Stimulated activated CD4-positive, alpha-beta T cell treated with anti-CD3 and anti-CD28 coated beads, Interleukin-2, amount 100 ng/mL, for 48 hours (primary cell): ENCODE results near the gene ERP27.

ENCODE experiments used
- DNase-seq, 2 donors: peaks; one replicate each; pipeline ENCODE4 v3.0.0-alpha.2; 2020

Gene ERP27

DNA sequence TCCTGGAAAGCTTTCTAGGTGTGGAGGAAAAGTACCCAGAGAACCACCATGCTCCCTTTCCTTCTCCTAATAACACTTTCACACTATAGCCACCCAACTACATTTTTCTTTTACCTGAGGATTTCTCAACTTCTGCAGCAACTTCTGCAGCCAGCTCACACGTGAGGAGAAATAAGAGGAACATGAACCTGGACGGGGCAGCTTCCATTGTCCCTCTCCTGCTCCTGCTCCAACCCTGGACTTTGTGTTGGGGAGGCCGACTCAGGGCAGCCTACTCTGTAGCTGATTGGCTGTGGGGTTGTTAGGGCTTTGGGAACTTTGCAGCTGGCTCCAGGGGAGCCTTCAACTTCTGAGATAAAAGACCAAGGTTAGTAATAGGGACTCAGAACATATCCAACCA, at the start of gene ERP27:
ERP27 (minus strand) TSS at position 237 of the 400 bp plus-strand sequence; CDS start at position 208, 29 bp downstream.
- DNase-seq: no peak

DNA sequence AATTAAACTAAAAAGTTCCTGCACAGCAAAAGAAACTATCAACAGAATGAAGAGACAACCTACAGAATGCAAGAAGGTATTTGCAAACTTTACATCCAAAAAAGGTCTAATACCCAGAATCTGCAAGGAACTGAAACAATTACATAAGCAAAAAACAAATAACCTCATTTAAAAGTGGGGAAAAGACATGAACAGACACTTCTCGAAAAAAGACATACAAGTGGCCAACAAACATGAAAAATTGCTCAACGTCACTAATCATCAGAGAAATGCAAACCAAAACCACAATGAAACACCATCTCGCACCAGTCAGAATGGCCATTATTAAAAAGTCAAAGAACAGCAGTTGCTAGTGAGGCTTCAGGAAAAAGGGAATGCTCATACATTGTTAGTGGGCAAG, 49.7 kb upstream of the ERP27 start:
- no peak for DNase-seq

DNA sequence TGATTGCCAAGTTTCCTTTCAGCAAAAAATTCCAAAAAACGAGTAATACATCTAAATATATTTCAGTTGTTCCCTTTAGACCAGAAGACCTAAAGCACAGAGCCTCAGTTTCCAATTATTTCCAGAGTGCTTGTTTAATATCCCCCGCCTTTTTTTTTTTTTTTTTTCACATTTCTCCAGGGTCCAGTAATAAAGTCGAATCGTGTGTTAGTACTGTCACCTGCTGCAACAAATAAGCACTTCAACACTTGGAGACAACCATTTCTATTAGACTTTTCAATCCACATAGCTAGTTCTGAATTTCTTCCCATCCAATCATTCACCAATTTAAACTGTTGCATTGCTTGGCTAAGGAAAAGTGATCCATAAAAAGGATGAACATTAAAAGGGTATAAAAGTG, 48.1 kb upstream of the ERP27 start:
- no peak for DNase-seq

DNA sequence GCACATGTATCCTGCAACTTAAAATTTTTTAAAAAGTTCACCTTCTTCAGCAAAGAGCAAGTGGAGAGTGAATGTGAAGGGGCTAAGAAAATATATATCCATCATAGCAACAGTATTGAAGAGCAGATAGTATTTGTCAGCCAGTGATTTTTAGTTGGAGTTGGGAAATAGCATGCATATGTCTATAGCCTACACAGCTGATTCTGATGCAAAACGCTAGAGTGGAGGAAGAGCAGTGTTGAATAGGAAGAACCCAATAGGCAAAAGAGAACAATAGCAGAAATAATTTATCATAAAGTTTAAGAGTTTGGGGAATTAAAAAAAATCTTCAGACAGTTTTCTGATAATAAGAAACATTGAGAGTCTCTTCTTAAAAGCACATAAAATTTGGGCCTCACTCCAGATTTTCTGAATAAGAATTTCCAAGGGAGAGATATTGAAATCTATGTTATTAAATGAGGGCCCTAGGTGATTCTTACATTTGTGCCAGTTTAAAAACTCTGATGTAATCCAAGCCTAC, 46.5 kb upstream of the ERP27 start:
- DNase-seq: no peak

DNA sequence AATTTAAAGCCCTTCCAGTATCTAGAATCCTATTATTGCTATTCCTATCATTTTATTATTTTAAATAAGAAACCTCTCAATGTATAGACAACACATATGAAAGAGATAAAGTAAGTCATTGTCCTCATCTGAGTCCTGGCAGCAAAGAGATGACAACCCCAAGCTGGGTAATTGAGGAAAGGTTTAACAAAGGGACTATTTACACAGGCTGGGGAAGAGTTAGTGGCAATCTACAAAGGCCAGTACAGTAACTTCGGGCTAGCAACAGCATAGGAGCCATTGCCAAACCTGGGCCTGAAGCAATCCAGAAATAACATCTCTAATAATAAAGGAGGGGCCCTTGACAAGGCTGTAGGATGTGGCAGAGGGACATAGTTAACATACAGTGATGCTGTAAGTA, 45.7 kb upstream of the ERP27 start:
- no peak for DNase-seq

DNA sequence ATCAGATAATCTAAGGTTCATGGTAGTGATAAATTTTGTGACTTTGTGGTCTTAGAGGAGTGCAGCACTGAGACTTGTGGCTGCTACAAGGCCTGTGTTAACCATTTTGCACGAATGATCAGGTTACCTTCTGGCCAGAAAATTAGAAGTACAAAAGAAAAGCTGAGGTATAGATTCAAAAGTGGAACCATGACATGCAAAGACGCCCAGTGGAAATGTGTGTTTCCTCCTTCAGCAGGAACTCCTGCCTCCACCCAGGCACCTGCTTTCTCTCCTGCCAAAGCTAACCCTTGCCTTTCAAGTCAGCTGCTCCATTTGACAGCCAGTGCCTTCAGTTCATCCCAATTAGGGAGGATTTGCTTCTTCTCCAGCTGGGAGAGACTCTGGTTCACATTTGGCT, 44.7 kb upstream of the ERP27 start:
- no peak for DNase-seq

DNA sequence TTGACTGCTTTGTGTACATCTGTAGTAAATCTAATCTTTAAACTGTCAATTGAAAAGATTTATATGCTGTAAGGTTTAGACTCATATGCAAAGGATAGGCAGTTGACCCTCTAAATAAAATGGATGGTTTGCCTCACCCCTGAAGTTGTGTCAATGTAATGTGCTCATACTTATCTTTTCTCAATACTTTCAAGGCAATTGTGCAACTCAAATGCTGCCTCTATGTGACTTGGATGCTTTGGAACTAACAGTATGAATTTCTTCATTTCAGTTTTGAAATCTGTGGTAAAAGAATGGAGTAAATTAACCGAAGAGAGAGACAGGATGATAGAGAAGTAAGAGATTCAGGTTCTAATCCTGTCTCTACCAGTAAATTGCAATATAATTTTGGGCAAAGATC, 44.2 kb upstream of the ERP27 start:
- no peak for DNase-seq

DNA sequence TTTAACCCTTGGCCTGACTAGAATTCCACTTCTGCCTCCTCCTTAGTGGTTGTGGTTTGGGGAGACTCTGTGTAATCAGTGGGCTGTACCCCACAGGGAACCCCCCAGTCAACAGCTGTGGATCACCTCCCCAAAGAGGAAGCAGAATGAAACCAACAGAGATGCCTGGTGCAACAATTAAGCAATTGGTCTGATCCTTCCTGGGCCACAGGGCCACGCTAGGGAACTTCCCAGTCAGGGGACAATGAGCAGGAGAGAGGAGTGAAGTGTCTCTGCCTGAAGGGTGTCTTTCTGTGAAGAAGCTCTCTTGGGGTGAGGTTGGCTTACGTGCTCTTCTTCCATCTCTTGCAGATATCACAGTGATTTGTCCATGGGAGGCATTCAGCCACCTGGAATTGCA, 42.7 kb upstream of the ERP27 start:
- no peak for DNase-seq

DNA sequence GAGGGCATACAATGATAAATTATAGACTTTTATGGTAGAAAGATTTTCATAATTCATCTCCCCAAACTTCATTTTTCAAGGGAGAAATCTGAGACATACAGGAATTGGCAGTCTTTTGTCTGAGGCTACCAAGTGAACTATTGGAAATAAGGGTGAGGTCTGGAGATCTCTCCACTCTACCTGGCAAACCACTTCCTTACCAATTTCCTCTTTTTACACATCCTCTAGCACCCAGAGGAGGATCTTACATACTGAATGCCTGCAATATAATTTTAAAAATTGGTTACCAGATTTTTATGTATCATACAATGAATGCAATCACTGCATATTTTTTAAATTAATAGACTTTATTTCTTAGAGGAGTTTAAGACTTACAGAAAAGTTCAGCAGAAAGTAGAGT, 41.1 kb upstream of the ERP27 start:
- no peak for DNase-seq

DNA sequence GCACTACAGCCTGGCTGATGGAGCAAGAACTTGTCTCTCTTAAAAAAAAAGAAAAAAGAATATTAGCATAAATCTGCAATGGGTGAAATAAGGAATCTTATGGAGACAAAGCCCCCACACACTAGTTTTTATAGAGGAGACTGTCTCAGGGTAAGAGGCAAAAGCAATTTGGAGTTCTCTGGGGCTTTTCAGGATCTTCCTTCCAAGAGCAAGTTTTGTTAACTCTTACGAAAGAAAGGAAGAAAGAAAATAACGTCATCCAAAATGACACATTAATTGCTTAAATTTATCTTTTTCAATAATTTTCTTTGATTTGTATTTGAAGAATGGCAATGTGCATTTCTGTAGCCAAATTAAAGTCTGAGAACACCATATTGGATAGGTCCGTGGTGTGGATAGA, 38.3 kb upstream of the ERP27 start:
- no peak for DNase-seq

DNA sequence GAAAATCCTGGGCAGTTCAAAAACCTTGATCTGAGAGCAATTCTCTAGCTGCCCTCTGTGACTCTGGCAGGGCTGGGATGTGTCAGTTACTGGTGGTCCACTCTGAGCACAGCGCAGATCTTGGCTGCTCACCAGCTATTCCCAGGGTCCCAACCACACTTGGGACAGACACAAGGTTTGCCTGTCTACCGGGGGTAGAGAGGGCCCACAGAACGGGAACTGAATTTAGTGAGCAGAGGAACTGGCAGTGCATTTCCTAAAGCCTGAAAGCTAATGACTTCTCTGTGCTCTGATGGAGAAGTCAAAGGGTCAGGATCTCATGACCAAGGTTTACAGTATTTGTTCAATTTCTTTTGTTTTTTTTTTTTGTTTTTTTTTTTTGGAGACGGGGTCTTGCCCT, 37.1 kb upstream of the ERP27 start:
- no peak for DNase-seq

DNA sequence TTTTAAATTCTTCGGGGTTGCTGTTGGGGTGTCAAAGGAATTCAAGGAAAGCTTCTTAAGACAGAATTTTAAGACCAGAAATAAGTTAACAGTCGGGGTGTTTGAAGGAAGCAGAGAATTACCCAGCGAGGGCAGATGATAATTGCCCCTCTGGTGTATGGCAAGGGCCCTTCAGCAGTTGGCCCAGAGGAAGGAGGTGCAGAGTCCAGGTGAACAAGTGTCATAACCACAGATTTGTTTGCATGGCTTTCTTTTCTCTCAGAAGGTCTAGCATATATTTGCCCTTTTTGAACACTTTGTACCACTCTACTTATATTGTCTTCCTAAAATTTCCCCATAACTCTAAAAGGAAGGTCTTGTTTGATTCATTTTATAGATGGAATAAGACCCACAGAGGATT, 36.3 kb upstream of the ERP27 start:
- DNase-seq: no peak

DNA sequence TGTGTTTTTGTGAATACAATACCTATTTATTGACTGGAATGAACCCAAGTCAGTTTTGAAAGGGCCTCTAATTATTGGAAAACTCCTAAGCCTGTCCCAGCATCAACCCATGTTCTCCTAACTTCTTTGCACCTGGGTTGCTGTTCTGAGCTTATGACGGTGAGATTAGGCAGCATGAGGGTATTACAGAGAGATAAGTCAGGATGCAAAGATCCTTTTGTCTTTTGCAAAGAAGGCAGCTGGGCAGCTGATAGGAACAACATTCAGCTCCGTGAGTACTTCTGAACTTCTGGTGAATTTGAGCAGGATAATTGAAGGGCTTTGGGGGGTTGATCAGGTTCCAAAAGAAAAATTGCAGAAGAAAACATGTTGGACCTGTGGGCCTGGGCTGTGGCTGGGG, 34.5 kb upstream of the ERP27 start, which contains the start of gene PDE6H:
PDE6H (plus strand) TSS at position 227 of the 400 bp plus-strand sequence. CDS start 4,971 bp downstream, outside the sequence.
- no peak for DNase-seq

DNA sequence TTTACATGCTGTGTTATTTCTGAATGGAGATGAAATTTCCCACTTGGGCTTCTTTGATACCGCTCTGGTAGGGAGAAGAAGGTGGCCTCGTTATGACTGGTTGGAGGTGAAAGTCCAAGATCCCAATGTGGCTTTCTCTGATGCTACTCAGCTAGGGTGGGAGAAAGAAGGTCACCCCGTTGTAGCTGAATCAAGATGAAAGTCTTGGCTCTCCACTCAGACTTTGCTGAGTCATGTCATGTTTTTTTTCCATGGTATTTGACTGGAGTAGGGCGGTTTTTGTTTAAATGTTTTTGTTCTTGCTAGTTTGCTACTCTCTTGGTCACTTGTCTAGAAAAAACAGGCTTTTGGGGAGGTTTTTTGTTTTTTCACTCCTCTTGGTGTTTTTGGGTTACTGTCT, 32.1 kb upstream of the ERP27 start:
- no peak for DNase-seq

DNA sequence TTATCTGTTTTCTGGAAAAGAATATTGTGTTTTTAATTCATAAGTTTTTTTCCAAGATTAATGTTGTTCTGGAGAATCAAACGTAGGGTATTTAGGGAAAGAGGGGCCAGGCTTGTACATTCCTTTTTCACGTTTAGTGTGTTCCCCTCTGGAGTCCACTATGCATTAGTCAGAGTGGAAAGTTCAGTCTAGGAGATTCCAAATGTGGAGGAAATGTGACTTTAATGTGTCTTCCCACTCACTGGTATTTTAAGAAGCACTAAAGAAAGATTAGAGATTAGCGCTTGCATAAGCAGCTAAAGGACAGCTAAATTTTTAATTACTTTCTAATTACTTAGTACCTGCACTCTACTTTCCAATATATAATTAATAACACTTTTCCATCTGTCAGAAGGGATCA, 30.1 kb upstream of the ERP27 start:
- DNase-seq: no peak

DNA sequence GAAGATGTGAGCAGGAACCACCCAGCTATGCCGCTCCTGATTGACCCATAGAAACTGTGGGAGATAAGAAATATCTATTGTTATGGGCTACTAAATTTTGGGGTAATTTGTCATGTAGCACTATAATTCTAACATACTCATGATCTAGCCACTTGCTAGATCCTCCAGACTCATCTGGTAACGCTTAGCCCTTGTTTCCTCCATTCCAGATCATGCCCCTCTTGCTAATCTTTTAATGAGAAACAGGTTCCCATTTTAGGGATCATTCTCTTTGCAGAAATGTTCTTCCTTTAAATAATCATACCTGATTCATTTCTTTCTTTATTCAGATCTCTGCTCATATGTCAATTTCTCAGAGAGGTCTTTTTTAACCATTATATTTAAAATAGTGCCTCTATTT, 26.9 kb upstream of the ERP27 start:
- DNase-seq: no peak

DNA sequence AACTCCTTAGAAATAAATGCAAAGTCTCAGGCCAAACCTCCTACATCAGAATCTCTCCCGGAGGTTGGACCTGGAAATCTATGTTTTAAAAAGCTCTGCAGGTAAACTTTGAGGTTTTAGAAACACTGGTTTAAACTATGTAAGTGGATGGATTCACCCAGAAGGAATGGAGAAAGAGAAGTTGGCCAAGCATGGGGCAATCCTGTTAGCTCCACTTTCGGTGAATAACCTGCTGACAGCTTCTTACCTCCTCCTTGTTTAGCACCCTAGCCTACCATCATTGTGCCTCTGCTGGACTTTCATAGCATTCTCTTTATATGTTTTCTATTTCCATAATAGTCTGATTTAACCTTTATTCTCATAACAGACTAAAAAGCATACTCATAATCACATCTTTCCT, 26.1 kb upstream of the ERP27 start:
- DNase-seq: no peak

DNA sequence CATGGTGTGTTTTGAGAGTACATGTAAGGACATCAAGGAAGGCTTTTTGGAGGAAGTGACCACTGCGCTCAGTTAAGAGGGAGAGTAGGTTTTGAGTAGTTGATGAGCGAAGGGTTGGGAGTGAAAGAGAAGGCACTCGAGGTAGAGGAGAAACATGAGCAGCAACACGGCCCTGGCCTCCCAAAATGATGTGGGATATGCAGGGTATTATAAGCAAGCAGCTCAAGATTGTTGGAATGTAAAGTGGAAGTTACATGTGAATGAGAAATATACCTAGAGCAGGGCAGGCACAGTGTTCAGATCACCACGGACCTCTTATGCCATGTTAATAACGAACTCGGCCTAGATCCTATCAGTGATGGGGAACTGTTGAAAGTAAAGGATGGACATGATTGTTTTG, 25.2 kb upstream of the ERP27 start:
- no peak for DNase-seq

DNA sequence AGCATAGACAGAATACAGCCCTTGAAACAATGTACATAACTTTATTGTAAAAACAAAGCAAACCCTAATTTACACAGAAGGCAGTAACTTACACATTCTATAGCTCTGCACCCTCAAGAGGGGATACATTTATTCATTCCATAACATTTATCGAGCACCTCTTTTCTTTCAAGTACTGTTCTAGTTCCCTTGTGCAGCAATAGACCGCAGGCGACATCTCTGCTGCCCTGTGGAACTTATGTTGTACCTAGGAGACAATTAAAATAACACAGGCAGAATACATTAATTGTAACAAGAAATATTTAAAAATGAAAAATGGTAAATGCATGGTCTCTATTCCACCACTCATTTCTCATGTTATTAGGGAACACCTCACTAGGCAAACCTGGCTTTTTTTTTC, 24.5 kb upstream of the ERP27 start:
- no peak for DNase-seq

DNA sequence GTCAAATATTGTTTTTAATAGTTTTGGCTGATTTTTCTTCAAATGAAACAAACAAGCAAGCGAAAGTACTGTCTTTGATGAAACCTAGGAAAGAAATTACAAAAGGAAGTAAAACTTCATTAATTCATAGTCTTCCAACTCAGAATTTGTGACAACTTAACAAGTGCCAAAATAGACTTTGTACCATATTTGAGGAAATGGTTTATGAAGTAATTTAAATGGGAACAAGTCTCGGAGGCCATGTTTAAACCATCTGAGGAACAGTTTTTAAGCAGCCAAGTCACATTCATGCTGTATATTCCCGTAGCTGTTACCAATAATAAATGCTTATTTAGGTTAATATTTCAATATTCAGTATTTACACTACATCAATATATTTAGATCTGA, 23.8 kb upstream of the ERP27 start:
- no peak for DNase-seq

DNA sequence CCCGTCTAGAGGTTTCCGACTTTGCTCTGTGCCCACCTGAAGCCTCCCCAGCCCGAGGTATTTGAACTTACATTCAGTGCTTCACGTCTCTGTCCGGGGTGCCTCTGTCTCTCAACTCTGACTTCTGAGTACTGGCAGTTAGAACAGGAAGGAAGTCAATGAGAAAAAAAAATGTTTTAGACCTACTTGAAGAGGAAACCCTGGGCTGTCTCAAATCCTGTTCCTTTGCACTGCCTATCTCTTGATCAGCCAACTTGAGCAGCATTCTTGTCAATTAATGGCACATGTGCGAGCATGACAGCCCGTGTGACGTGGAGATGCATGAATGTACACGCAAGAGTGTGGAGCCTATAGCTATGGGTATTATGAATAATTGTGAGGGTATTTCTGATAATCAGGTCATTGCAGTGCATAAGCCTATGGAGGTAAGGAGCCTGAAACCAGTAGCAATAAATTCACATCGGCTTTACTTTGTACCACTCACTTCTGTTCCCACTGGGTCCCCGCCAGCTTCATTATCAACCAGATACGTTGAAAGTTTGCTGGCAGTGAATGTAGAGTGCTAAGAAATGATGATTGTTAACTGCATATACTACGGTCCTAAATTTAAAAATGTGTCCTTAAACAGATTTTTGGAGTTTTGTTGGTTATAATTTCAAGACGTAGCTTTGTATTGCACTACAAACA, 23.3 kb upstream of the ERP27 start, which contains the start of gene ARHGDIB:
ARHGDIB (minus strand) TSS at position 136 of the 687 bp plus-strand sequence. CDS start 10,889 bp downstream, outside the sequence.
- DNase-seq: peak in 1 of 2 donors; percentile 53

DNA sequence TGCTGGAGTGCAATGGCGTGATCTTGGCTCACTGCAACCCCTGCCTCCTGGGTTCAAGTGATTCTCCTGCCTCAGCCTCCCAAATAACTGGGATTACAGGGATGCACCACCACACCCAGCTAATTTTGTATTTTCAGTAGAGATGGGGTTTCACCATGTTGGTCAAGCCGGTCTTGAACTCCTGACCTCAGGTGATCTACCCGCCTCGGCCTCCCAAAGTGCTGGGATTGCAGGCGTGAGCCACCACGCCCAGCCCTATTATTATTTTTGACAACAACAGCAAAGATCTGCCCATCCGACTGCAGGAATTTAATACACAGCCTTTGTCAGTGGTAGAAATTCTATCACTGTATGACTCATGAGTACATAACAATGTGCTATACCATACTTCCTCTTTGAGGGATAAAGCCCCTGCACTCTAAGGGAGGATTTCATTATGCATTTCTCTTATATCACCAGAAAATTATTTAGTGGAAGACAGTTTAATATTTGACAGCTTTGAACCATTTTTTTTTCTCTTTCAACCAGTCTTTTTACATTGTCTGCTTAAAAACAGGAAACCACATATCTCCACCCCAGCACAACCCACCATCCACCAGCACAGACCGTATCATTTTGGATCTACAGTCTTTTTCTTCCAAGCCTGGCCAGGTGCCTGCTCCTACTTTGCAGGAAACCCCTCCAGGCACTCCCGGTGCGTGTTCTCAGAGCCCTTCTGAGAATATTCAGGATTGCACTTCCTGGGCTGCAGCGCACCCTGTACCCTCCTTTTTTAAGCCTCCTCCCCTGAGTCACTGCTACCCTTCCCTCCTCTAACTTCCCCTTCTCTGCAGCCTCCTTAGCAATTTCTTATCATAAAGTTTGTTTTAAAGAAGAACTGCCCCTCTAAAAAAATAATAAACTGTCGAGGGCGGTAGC, 22.5 kb upstream of the ERP27 start:
- no peak for DNase-seq

DNA sequence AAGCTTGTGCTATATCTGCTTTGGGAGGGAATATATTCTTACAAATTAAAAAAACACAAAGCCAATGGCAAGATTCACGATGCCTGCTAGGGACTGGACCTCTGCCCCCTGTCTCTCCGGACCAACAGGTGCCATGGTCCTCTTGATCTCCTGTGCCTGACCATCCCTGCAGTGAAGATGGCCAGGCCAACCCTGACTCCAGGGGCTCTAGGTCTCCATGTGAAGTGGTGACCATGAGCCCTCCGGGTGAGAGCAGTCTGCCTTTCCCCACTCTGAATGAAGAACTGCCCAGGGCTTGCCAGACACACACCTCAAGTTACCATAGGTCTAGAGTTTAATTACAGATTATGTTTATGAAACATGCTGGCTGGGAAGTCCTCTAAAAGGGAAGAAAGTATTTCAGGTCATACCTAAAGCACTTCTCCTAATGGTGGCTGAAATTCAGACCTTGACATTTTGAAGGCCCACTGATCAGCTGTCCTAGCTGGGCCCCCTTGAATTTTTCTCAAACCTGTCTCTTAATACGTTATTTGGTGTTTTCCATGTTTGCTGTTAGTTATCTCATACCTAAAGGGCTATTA, 21.7 kb upstream of the ERP27 start:
- no peak for DNase-seq

DNA sequence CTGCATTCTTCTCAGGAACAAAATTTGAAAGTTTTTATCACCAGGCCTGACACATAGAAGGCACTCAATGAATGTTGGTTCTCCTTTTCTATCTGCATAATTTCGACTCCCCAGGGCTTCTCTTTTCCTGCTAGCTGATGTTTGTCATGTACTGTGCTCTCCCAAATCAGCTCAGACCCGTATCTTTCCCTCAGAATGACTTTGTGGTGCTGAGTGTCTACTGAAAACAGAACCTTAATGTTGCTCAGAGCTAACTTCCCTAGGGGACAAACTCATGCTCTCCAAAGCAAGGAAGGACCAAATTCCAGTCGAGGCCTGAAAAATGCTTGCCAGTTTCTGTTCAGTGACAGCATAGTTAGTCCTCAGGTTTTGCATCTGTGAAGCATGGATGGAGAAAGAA, 21.1 kb upstream of the ERP27 start:
- no peak for DNase-seq
